GM19452 (cell line): ENCODE data around the gene MATK.
"Not testable (repeated sequence)": the region's sequence is repeated elsewhere in the genome, so short reads cannot be mapped to it uniquely, and the experiment has no call there.

ENCODE experiments used
- ATAC-seq: cut with Tn5 transposase; IDR thresholded peaks from one replicate; pipeline ENCODE4 v1.9.1; 2021; ENCODE audit not compliant: unreplicated experiment

The MATK gene

DNA sequence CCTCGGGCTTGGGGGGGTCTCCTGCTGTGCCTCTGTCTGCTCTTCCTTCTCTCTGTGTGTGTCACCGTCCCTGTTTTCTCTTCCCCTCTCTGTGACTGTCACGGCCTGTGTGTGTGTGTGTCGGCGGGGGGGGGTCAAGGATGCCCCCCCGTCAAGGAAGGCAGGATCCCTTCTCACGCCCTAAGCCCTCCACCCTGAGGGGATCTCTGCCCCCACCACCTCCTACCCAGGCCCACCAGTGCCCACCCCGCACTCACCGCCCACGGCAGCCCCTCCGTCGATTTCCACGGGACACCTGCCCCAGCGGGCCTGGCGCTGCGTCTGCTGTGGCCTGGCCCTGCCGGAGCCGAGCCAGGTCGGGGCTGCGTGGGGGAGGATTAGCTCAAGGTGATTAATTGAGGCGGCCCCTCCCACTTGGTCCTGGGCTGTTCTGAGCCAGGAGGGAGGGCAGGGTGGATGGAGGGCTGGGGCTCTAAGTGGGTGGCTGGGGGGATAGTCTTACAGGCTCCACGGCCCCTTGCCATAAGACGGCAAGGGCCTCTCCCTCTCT is 14.2 kb downstream of the MATK start, which contains the start of gene RAX2:
RAX2 (minus strand) TSS at position 323 of the 550 bp plus-strand sequence. CDS start 486 bp downstream, outside the sequence.
- no peak for ATAC-seq

DNA sequence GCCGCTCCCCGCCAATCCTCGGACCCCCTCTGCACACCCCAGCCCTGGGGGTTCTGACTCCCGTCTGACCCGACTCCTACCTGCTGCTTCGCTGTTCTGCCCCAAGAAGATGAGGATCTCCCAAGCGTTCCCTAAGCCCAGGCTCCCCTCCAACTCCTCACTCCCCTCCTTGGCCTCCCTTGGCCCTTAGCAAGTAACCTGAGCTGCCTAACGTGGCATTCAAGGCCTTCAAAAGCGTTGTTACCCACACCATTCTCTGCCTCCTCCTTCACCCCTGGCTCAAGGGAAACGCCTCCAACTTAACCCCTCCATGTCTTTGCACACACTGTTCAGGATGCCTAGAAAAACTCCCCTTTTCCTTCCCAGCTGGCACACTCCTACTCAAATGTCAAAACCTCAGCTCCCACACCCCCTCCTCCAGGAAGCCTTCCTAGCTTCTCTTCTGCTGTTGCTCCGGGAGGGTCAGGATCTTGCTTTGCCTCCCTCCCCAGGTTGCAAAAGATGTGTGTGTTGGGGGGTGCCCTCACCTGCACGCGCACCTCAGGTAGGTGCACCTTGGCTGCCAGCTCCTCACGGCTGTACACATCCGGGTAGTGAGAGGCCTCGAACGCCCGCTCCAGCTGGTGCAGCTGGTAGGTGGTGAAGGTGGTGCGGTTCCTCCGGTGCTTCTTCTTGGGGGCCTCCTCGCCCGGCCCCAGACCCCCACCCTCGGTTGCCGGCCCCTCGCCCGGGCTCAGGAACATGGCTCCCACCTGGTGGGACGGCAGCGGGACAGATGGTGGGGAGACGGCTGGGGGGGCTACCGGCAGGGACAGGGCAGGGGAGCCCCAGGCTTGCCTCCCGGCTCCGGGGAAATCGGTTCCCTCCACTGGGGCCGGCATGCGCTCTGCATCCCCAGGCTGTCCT is 14.9 kb downstream of the MATK start:
- no peak for ATAC-seq

GRCh38 chr19:3770136-3770999 is 15.8 kb downstream of the MATK start:
- ATAC-seq: no peak

DNA sequence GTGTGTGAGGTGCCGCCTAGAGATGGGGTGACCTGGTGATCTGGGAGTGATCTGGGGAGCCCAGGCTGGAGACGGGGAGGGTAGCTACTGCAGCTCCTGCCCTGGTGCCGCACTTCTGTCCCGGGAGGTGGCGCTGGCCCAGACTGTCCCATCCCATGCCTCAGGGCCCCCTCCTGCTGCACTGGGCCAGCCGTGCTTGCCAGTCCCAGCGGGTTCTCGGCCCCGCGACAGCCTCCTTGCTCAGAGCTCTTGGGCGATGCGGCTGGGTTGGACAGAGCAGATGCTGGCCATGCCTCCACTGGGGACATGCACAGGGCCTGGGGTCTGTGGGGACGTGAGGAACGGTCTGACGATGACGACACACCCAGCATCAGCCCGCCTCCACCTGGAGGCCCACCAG is 16.7 kb downstream of the MATK start:
- no peak for ATAC-seq

DNA sequence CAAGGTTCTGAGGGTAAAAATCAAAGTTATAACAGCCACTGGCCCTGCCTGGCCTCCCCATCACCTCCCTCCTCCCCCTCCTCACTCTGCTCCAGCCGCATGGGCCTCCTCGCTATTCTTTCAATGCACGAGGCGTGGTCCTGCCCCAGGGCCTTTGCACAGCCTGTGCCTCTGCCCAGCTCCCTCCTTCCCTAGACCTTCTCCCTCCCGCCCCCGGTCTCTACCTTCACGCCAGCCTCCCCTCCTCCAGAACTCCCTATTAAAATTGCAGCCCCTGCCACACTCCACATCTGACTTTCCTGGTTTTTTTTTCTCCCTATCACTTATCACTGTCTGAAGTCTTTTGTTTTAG is 17.5 kb downstream of the MATK start:
- ATAC-seq: no peak

DNA sequence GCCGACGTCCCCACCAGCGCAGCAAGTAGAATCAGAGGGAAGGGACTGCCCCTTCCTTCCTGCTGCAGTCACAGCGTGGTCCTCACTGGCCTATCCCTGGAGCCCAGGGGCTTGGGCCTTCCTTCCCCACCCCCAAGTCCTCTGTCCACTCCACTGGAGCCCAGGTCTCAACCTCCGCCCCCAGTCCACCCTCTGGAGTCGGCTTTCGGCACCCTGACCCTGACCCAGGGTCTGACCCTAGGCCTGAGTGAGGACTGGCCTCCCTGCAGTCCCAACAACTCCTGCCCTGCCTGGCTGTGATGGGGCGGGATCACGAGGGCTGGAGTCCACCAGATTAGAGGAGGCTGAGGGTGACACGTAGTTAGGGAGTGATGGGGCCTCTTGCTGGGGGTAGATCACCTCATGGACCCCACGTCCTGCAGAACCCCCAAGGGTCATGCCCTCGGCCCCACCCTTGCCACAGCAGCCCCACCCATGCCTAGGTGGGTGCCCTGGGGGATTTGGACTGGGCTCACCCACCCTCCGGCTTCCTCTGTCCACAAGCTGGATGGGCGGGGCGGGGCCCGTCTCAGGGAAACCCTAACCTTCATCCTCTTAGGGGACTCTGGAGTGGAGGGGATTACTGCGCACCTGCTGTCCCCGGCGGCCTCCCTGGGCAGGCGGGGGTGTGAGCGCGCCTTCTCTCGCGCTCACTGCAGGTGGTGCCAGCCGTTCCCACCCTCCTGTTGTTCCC is 18.0 kb downstream of the MATK start:
- no peak for ATAC-seq

DNA sequence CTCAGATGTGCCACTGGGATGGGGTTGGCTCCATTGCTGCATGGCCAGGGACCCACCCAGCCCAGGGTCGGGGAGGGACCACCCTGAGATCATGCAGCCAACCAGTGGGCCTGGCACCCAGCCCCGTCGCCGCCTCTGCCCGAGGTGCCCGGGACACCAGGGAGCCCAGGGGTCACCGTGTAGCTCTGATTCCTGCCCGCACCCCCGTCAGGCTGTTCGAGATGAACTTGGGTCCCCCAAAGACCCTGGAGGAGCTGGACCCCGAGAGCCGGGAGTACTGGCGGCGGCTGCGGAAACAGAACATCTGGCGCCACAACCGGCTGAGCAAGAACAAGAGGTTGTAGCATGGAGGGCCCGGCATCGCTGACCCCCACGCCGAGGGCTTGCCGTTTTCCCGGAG is 19.1 kb downstream of the MATK start:
- no peak for ATAC-seq

DNA sequence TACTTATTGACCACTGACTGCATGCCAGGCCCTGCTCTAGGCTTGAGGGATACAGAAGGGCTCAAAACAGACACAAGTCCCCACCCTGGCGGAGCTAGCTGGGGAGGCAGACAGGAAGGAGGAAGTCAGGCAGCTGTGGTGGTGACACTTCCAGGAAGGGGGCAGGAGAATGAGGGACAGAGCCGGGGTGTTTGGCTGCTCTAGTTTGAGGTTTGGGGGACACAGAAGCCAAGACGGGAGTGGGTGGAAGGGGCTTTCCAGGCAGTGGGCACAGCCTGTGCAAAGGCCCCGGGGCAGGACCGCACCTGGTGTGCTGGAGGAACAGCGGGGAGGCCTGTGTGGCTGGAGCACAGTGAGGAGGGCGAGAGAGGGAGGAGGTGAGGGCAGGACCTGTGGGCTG is 19.7 kb downstream of the MATK start:
- ATAC-seq: no peak

DNA sequence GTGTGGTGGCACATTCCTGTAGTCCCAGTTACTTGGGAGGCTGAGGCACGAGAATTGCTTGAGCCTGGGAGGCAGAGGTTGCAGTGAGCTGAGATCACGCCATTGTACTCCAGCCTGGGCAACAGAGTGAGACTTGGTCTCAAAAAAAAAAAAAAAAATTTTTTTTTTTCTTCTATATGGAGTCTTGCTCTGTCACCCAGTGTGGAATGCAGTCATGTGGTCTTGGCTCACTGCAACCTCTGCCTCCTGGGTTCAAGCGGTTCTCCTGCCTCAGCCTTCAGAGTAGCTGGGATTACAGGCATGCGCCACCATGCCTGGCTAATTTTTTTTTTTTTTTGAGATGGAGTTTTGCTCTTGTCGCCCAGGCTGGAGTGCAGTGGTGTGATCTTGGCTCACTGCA is 20.4 kb downstream of the MATK start:
- ATAC-seq: not testable (repeated sequence)

GRCh38 chr19:3765121-3765520 is 21.1 kb downstream of the MATK start:
- no peak for ATAC-seq

GRCh38 chr19:3762501-3763459 is 23.4 kb downstream of the MATK start, which contains the start of gene MRPL54:
TSS of gene MRPL54 (plus strand) at chr19:3762682. CDS start at chr19:3762701, 19 bp downstream.
- ATAC-seq: peak; percentile 65

GRCh38 chr19:3762130-3762473 is 24.1 kb downstream of the MATK start:
- no peak for ATAC-seq

GRCh38 chr19:3761382-3762129 is 24.6 kb downstream of the MATK start, which contains the start of gene APBA3:
TSS of gene APBA3 (minus strand) at chr19:3761692. CDS start at chr19:3760264, 1,428 bp downstream.
- ATAC-seq: peak; percentile 42

GRCh38 chr19:3760871-3761361 is 25.3 kb downstream of the MATK start:
- no peak for ATAC-seq

DNA sequence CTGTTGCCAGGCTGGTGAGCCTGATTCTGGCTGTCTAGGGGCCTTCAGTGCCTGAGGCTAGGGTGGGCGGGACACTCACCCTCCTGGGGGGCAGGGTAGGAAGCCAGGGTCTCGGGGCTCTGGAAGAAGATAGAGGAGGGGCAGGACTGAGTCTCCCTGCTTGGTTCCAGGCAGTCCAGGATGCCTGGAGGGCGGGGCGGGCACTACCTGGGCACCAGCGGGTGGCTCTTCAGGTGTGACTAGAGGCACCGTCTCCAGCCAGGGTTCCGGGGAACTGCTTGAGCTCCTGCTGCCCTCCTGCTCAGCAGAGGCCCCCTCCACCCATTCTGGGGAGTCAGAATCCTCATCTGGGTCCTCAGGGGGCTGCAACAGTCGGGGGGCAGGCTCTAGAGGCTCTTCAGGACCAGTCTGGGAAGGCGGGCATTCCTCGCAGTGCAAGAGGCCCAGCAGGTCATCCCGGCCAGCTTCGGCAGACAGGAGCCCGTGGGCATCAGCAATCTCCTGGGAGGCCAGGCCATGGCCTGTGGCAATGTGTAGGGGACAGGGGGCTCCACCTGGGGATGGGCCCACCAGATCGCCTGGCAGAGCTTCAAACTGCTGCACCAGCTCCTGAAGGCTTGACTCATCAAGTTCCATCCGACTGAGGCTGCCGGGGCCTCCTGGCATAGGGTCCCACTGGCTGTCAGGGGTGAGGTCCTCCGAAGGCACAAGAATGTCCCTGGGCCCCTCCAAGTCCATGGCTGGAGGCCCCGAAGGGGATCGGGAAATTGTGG is 26.5 kb downstream of the MATK start:
- no peak for ATAC-seq

DNA sequence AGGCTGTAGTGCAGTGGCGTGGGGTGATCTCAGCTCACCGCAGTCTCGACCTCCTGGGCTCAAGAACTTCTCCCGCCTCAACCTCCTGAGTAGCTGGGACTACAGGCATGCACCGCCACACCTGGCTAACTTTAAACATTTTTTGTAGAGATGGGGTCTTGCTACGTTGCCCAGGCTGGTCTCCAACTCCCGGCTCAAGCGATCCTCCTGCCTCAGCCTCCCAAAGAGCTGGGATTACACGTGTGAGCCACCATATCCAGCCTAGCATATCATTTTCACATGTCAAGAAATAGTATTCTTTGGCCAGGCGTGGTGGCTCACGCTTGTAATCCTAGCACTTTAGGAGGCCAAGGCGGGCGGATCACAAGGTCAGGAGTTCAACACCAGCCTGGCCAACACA is 27.9 kb downstream of the MATK start:
- ATAC-seq: not testable (repeated sequence)

- ATAC-seq: not testable (repeated sequence)
Measured at GRCh38 chr19:3757705-3758104, 28.5 kb downstream of the MATK start.
